ENCODE data around the gene PROSER2.

PROSER2 gene

GRCh38 chr10:11804336-11804735 is 18.8 kb upstream of the PROSER2 start:
- DNase-seq (ENCODE audit: low read depth): no peak
- H3K4me3 ChIP-seq (replicated peaks; ENCODE audit: low read depth, low read length): no peak overlapping the region
- TF ChIP-seq CTCF (IDR thresholded peaks at IDR 0.05; ENCODE audit: low read length, missing control alignments): no peak

GRCh38 chr10:11805792-11806191 is 17.4 kb upstream of the PROSER2 start:
- TF ChIP-seq CTCF (IDR thresholded peaks at IDR 0.05; ENCODE audit: low read length, missing control alignments): no peak
- no peak overlapping the region for H3K4me3 ChIP-seq (replicated peaks; ENCODE audit: low read depth, low read length)
- no peak for DNase-seq (ENCODE audit: low read depth)

- no peak overlapping the region for H3K4me3 ChIP-seq (replicated peaks; ENCODE audit: low read depth, low read length)
- no peak for TF ChIP-seq CTCF (IDR thresholded peaks at IDR 0.05; ENCODE audit: low read length, missing control alignments)
- DNase-seq (ENCODE audit: low read depth): no peak
Observed at GRCh38 chr10:11806706-11807105, 16.4 kb upstream of the PROSER2 start.

- no peak for DNase-seq (ENCODE audit: low read depth)
- H3K4me3 ChIP-seq (replicated peaks; ENCODE audit: low read depth, low read length): no peak overlapping the region
- TF ChIP-seq CTCF (IDR thresholded peaks at IDR 0.05; ENCODE audit: low read length, missing control alignments): no peak
Observed at GRCh38 chr10:11808808-11809207, 14.3 kb upstream of the PROSER2 start.

GRCh38 chr10:11810313-11810766 is 12.8 kb upstream of the PROSER2 start:
- TF ChIP-seq CTCF (IDR thresholded peaks at IDR 0.05; ENCODE audit: low read length, missing control alignments): no peak
- H3K4me3 ChIP-seq (replicated peaks; ENCODE audit: low read depth, low read length): no peak overlapping the region
- DNase-seq (ENCODE audit: low read depth): peak; percentile 58

- H3K4me3 ChIP-seq (replicated peaks; ENCODE audit: low read depth, low read length): no peak overlapping the region
- DNase-seq (ENCODE audit: low read depth): no peak
- no peak for TF ChIP-seq CTCF (IDR thresholded peaks at IDR 0.05; ENCODE audit: low read length, missing control alignments)
Observed at GRCh38 chr10:11810973-11811372, 12.2 kb upstream of the PROSER2 start.

GRCh38 chr10:11813177-11813576 is 10.0 kb upstream of the PROSER2 start:
- no peak overlapping the region for H3K4me3 ChIP-seq (replicated peaks; ENCODE audit: low read depth, low read length)
- no peak for TF ChIP-seq CTCF (IDR thresholded peaks at IDR 0.05; ENCODE audit: low read length, missing control alignments)
- no peak for DNase-seq (ENCODE audit: low read depth)

Data from fibroblast of pulmonary artery (primary cell).